Suprapubic skin (tissue), 4 donors: ENCODE results near the gene SLC12A3. TPM values are rescaled to one million over a fixed set of nuclear protein-coding genes. Genes with fewer than 3 reads are reported as not detected.

ENCODE experiments used
- DNase-seq, 2 donors: peaks; one replicate each; pipeline ENCODE4 v3.0.0-alpha.2; 2019; ENCODE audit warnings: low spot score in 2 of 2
- H3K27ac ChIP-seq: fragments of 200-600 bp; sonication (generic); one replicate; pipeline ENCODE4 v1.5.1; 2019
- H3K27me3 ChIP-seq: fragments of 200-600 bp; sonication (generic); one replicate; pipeline ENCODE4 v1.5.1; 2019
- H3K36me3 ChIP-seq: fragments of 200-600 bp; sonication (generic); one replicate; pipeline ENCODE4 v1.5.1; 2019
- H3K4me1 ChIP-seq: fragments of 200-600 bp; sonication (generic); one replicate; pipeline ENCODE4 v1.5.1; 2019
- H3K4me3 ChIP-seq: fragments of 200-600 bp; sonication (generic); one replicate; pipeline ENCODE4 v1.5.1; 2019; ENCODE audit warnings: mild to moderate bottlenecking
- H3K9me3 ChIP-seq: fragments of 200-600 bp; sonication (generic); one replicate; pipeline ENCODE4 v1.5.1; 2019
- CTCF ChIP-seq, 2 donors: fragments of 200-600 bp in 1 of 2; fragments of 450-650 bp in 1 of 2; sonication (generic) in 1 of 2; IDR thresholded peaks; one replicate each; pipeline ENCODE4 v1.5.1; 2016 to 2019; ENCODE audit warnings: antibody characterized with exemption in 2 of 2, mild to moderate bottlenecking in 1 of 2, moderate library complexity in 1 of 2
- EP300 ChIP-seq: sonication (generic); formaldehyde crosslinking; IDR thresholded peaks from one replicate; pipeline ENCODE4 v1.6.1; 2017; ENCODE audit warnings: antibody characterized with exemption
- POLR2A ChIP-seq, 2 donors: fragments of 450-650 bp; IDR thresholded peaks; one replicate each; pipeline ENCODE4 v1.6.1; 2017; ENCODE audit warnings: antibody characterized with exemption in 2 of 2, mild to moderate bottlenecking in 2 of 2, moderate library complexity in 2 of 2
- POLR2AphosphoS5 ChIP-seq, 3 donors: sonication (generic); formaldehyde crosslinking; IDR thresholded peaks; one replicate each; pipeline ENCODE4 v1.6.1; 2017; ENCODE audit warnings: antibody characterized with exemption in 3 of 3
- WGBS: methylation state at CpG from one replicate; pipeline ENCODE4 v1.1.5; 2018; 5-methylcytosine and 5-hydroxymethylcytosine counted together
- total RNA-seq, 4 donors: library from RNA; depleted of rRNA; stranded (reverse); fragments of >200 nt; gene quantifications; one replicate each; pipeline ENCODE4 v1.1.0, GENCODE V29; 2016

SLC12A3 gene
- under 1 TPM in 1 of 4 donors, not detected in 3; 0.13 TPM for total RNA-seq

DNA sequence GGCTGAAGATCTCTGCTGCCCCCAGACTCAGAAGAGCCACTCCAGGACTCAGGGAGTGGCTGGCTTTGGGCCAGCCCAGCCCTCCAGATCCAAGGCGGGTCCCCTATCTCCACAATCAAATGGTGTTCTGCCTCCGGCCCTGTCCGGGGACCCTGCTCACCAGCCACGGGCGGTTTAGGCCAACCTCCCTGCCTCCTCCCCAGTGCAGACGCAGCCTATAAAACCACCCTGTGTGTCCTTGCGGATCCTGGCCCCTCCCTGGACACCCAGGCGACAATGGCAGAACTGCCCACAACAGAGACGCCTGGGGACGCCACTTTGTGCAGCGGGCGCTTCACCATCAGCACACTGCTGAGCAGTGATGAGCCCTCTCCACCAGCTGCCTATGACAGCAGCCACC lies at the start of gene SLC12A3:
TSS of gene SLC12A3 (plus strand) at position 248 of the 400 bp plus-strand sequence. CDS start at position 277, 29 bp downstream.
- H3K4me1 ChIP-seq: peaks cover 3% of the 10 kb centered on the region
- no peaks in the 10 kb centered on the region for H3K9me3 ChIP-seq
- 76% methylated on average over 4 of the region's 12 CpGs for WGBS
- H3K4me3 ChIP-seq: no peak within 1 kb of the TSS
- no peak for DNase-seq
- H3K27ac ChIP-seq: no peak within 1 kb of the TSS
- no peaks in the 10 kb centered on the region for H3K36me3 ChIP-seq
- no peak for TF ChIP-seq EP300
- TF ChIP-seq POLR2AphosphoS5 (IDR thresholded peaks at IDR 0.05): no peak
- TF ChIP-seq CTCF (IDR thresholded peaks at IDR 0.05): no peak
- TF ChIP-seq POLR2A (IDR thresholded peaks at IDR 0.05): no peak
- H3K27me3 ChIP-seq: no peaks in the 10 kb centered on the region

GRCh38 chr16:56815721-56816120 lies 49.3 kb upstream of the SLC12A3 start:
- no peaks in the 10 kb centered on the region for H3K27me3 ChIP-seq
- DNase-seq: no peak
- TF ChIP-seq POLR2AphosphoS5 (IDR thresholded peaks at IDR 0.05) (no peak), EP300 (no peak), CTCF (IDR thresholded peaks at IDR 0.05) (no peak), POLR2A (IDR thresholded peaks at IDR 0.05) (no peak)
- H3K4me3 ChIP-seq: no peak overlapping the region
- no peaks in the 10 kb centered on the region for H3K9me3 ChIP-seq
- H3K4me1 ChIP-seq: no peaks in the 10 kb centered on the region
- peaks cover 16% of the 10 kb centered on the region for H3K36me3 ChIP-seq
- no peak overlapping the region for H3K27ac ChIP-seq

- TF ChIP-seq POLR2A (IDR thresholded peaks at IDR 0.05) (no peak), EP300 (no peak), CTCF (IDR thresholded peaks at IDR 0.05) (no peak), POLR2AphosphoS5 (IDR thresholded peaks at IDR 0.05) (no peak)
- Histone ChIP-seq H3K36me3 (peaks cover 29% of the 10 kb centered on the region), H3K4me1 (no peaks in the 10 kb centered on the region), H3K9me3 (no peaks in the 10 kb centered on the region), H3K27me3 (no peaks in the 10 kb centered on the region), H3K4me3 (no peak overlapping the region), H3K27ac (no peak overlapping the region)
- DNase-seq: no peak
Measured at GRCh38 chr16:56817056-56817455, 48.0 kb upstream of the SLC12A3 start.

GRCh38 chr16:56817938-56818337 lies 47.1 kb upstream of the SLC12A3 start:
- Histone ChIP-seq H3K36me3 (peaks cover 36% of the 10 kb centered on the region), H3K27me3 (no peaks in the 10 kb centered on the region), H3K9me3 (no peaks in the 10 kb centered on the region), H3K27ac (no peak overlapping the region), H3K4me1 (no peaks in the 10 kb centered on the region), H3K4me3 (no peak overlapping the region)
- no peak for DNase-seq
- TF ChIP-seq CTCF (IDR thresholded peaks at IDR 0.05) (no peak), POLR2AphosphoS5 (IDR thresholded peaks at IDR 0.05) (no peak), POLR2A (IDR thresholded peaks at IDR 0.05) (no peak), EP300 (no peak)
- 100% methylated on average over 1 of the region's 1 CpG for WGBS

- 86% methylated on average over 12 of the region's 12 CpGs for whole genome bisulfite sequencing
- Histone ChIP-seq H3K27me3 (no peaks in the 10 kb centered on the region), H3K27ac (no peak overlapping the region), H3K36me3 (peaks cover 68% of the 10 kb centered on the region), H3K4me1 (peaks cover 5% of the 10 kb centered on the region), H3K9me3 (no peaks in the 10 kb centered on the region), H3K4me3 (no peak overlapping the region)
- DNase-seq: no peak
- TF ChIP-seq EP300 (no peak), CTCF (IDR thresholded peaks at IDR 0.05) (no peak), POLR2AphosphoS5 (IDR thresholded peaks at IDR 0.05) (no peak), POLR2A (IDR thresholded peaks at IDR 0.05) (no peak)
Measured at GRCh38 chr16:56823081-56823733, 41.8 kb upstream of the SLC12A3 start.
